DMS 273 treated with DMSO at 0.1 percent for 48 hours (cell line): Measurements from ENCODE around the gene BORCS8.
"Not testable (repeated sequence)": the region's sequence is repeated elsewhere in the genome, so short reads cannot be mapped to it uniquely, and the experiment has no call there.

Experiments
- DNase-seq: peaks from one replicate; lab custom pipeline; 2025; lab: John Stamatoyannopoulos, UW

BORCS8 gene

GRCh38 chr19:19148504-19148903 lies 43.4 kb downstream of the BORCS8 start:
- not testable (repeated sequence) for DNase-seq

- DNase-seq: no peak
Measured at GRCh38 chr19:19147344-19147743, 44.6 kb downstream of the BORCS8 start.

DNA sequence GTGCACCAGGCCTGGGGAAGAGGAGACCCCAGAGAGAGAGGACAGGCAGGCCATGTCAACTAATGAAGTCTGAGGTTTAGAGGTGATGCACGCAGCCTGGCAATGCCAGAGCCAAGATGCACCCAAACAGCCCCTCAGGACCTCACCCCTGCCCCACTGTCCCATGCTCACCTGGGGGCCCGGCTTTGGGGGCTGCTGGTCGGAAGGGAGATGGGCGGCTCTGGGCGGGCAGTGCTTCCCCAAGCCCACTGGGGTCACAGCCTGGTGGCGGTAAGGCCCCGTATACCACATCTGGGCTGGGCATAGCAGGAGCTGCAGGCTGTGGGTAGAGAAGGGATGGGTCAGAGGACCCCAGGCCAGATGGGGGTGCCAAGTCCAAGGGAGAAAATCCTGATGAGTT lies 45.1 kb downstream of the BORCS8 start:
- no peak for DNase-seq

GRCh38 chr19:19145684-19146608 lies 46.0 kb downstream of the BORCS8 start:
- DNase-seq: peak; percentile 7

DNA sequence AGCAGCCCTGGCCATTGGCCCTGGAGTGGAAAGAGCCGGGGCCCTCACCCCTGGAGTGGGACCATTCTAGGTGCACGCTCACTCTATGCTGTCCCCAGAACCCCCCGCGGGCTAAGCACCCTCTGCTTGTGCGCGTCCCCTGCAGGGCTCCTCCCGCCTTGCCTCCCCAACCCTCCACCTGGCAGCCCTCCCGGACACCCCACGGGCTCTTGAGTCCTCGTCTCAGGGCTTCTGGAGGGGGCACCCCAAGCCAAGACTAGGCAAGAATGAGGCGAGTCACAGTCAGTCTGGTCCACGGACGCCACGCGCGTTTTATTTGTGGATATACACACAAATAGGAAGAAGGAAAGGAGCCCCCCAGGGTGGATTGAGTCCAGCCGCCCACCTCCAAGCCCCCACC lies 46.7 kb downstream of the BORCS8 start:
- no peak for DNase-seq

DNA sequence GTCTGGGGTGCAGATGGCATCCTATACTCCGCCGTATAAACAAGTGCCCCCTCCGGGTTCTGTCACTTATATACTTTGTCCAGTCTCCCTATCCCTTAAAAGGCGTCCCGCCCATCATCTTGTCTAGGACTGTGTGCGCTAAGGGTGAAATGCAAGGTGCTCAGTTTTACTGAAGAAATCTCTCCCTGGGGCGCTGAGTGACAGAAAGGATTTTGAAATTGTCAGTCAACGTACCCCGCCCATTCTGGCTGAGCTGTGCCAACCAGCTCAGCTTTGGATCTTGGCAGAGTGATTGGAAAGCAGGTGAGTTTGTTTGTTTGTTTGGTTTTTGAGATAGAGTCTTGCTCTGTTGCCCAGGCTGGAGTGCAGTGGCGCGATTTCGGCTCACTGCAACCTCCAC lies 49.6 kb downstream of the BORCS8 start:
- DNase-seq: no peak

DNA sequence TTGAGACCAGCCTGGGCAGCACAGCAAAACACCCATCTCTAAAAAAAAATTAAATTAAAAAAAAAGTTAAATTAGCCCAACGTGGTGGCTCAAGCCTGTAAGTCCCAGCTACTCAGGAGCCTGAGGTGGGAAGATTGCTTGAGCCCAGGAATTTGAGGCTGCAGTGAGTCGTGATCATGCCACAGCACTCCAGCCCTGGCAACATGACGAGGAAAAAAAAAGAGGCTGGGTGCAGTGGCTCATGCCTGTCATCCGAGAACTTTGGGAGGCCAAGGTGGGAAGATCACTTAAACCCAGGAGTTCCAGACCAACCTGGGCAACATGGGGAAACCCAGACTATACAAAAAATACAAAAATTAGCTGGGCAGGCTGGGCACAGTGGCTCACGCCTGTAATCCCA lies 51.5 kb downstream of the BORCS8 start:
- DNase-seq: no peak

GRCh38 chr19:19139876-19140229 lies 52.1 kb downstream of the BORCS8 start:
- DNase-seq: no peak

- peak; percentile 95 for DNase-seq
Measured at GRCh38 chr19:19138109-19138981, 53.6 kb downstream of the BORCS8 start, which contains the start of gene TMEM161A. TSS of gene TMEM161A (minus strand) at chr19:19138478. CDS start at chr19:19138428, 50 bp downstream.

- no peak for DNase-seq
Measured at GRCh38 chr19:19137556-19138108, 54.3 kb downstream of the BORCS8 start.

- DNase-seq: not testable (repeated sequence)
Measured at GRCh38 chr19:19135713-19136112, 56.2 kb downstream of the BORCS8 start.

DNA sequence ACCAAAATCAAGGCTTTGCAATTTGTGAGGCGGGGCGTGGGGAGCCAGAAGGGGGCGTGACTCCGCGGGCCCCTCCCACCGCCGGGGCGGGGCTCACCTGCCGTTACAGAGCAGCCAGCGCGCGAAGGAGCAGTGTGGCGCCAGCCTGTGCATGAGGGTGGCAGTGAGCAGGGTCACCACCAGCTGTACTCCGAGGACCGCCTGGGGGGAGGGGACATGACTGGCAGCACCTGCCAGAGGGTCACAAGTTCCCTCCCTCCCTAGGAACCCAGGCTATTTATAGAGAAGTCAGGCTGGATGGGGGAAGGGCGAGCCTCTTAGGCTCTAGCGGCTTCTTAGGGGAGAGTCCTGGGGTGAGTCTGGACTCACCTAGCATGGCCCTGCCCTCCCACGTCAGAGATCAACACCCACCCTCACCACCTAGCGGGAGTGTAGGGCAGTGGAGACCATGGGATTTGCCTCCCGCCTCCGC lies 57.2 kb downstream of the BORCS8 start:
- DNase-seq: no peak

GRCh38 chr19:19133985-19134384 lies 58.0 kb downstream of the BORCS8 start:
- DNase-seq: no peak

GRCh38 chr19:19132912-19133311 lies 59.0 kb downstream of the BORCS8 start:
- no peak for DNase-seq

GRCh38 chr19:19131989-19132388 lies 60.0 kb downstream of the BORCS8 start:
- DNase-seq: no peak
